Prostate gland (tissue), 2 donors: ENCODE measurements around the gene TAX1BP3.

Experiments
- CTCF ChIP-seq, 4 experiments: fragments of 200-600 bp in 2 of 4; fragments of 450-650 bp in 2 of 4; sonication (generic) in 2 of 4; IDR thresholded peaks; 1 replicate in 3 of 4; 2 replicates in 1 of 4; pipeline ENCODE4 v1.5.1; 2016 to 2019; ENCODE audit warnings: antibody characterized with exemption in 4 of 4, mild to moderate bottlenecking in 2 of 4, moderate library complexity in 2 of 4
- POLR2AphosphoS5 ChIP-seq: sonication (generic); formaldehyde crosslinking; IDR thresholded peaks from one replicate; pipeline ENCODE4 v1.6.1; 2017; ENCODE audit warnings: antibody characterized with exemption

GRCh38 chr17:3695723-3696411 is 27.5 kb upstream of the TAX1BP3 start, which contains the start of gene P2RX5:
- TF ChIP-seq POLR2AphosphoS5 = no peak
- TF ChIP-seq CTCF (IDR thresholded peaks at IDR 0.05) = no peak
